Stimulated activated CD4-positive, alpha-beta T cell treated with anti-CD3 and anti-CD28 coated beads, Interleukin-15, amount 100 ng/mL, for 1 hour (primary cell): ENCODE results near the gene SPINK1.
"Not testable (repeated sequence)": the region's sequence is repeated elsewhere in the genome, so short reads cannot be mapped to it uniquely, and the experiment has no call there.

Experiments
- DNase-seq, 2 donors: peaks; one replicate each; pipeline ENCODE4 v3.0.0-alpha.2; 2020; ENCODE audit warnings: low read depth in 1 of 2, low spot score in 1 of 2

Gene SPINK1

GRCh38 chr5:147831465-147831864, at the start of gene SPINK1:
TSS of gene SPINK1 (minus strand) at chr5:147831671. CDS start at chr5:147831577, 94 bp downstream.
- DNase-seq = no peak

GRCh38 chr5:147880487-147880886, 49.0 kb upstream of the SPINK1 start:
- DNase-seq = no peak

- DNase-seq = no peak
Measured at GRCh38 chr5:147879784-147880183, 48.3 kb upstream of the SPINK1 start.

GRCh38 chr5:147878066-147878759, 46.7 kb upstream of the SPINK1 start, which contains the start of gene SCGB3A2:
TSS of gene SCGB3A2 (plus strand) at chr5:147878711. CDS start at chr5:147878804, 93 bp downstream.
- no peak for DNase-seq

GRCh38 chr5:147876626-147877025, 45.2 kb upstream of the SPINK1 start:
- DNase-seq = no peak

GRCh38 chr5:147876141-147876540, 44.7 kb upstream of the SPINK1 start:
- DNase-seq = no peak

- DNase-seq = no peak
Measured at GRCh38 chr5:147874910-147875367, 43.5 kb upstream of the SPINK1 start.

- not testable (repeated sequence) for DNase-seq
Measured at GRCh38 chr5:147874118-147874875, 42.8 kb upstream of the SPINK1 start.

- DNase-seq = not testable (repeated sequence)
Measured at GRCh38 chr5:147872744-147873435, 41.4 kb upstream of the SPINK1 start.

- not testable (repeated sequence) for DNase-seq
Measured at GRCh38 chr5:147871980-147872549, 40.6 kb upstream of the SPINK1 start.

- DNase-seq = not testable (repeated sequence)
Measured at GRCh38 chr5:147869892-147870291, 38.4 kb upstream of the SPINK1 start.

- DNase-seq = no peak
Measured at GRCh38 chr5:147869112-147869511, 37.6 kb upstream of the SPINK1 start.

GRCh38 chr5:147863454-147864158, 32.1 kb upstream of the SPINK1 start:
- DNase-seq = no peak

GRCh38 chr5:147860641-147861025, 29.2 kb upstream of the SPINK1 start:
- DNase-seq = no peak

GRCh38 chr5:147859962-147860640, 28.6 kb upstream of the SPINK1 start:
- no peak for DNase-seq

GRCh38 chr5:147858565-147858964, 27.1 kb upstream of the SPINK1 start:
- no peak for DNase-seq

GRCh38 chr5:147857302-147858129, 26.0 kb upstream of the SPINK1 start:
- peak in 1 of 2 donors; percentile 1 for DNase-seq

GRCh38 chr5:147856801-147857200, 25.3 kb upstream of the SPINK1 start:
- no peak for DNase-seq

- no peak for DNase-seq
Measured at GRCh38 chr5:147855774-147856069, 24.3 kb upstream of the SPINK1 start.
